NCI-H2196 treated with DMSO at 0.1 percent for 48 hours (cell line): Measurements from ENCODE around the gene KIF26A.

ENCODE experiments used
- DNase-seq: peaks from one replicate; lab custom pipeline; 2025; ENCODE audit not compliant: unreplicated experiment; lab: John Stamatoyannopoulos, UW

Gene KIF26A

DNA sequence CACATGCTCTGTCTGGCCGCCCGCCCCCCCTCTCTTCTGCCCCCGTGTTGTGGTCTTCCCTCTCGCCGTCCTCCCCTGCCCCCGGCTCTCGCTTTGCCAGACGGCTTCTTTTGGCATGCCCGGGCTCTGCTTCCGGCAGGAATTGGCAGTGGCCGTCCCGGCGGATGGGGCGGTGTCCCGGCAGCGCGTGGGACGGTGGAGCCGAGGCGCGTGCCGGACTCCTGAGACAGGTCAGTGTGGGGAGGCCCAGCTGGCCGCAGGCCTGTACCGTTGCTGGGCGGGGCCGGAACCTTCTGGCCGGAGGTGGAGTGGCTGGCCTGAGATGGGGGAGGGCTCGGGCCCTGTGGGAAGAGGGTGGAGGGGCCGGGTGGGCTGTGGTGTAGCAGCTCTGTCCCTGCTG is 17.1 kb downstream of the KIF26A start:
- no peak for DNase-seq

DNA sequence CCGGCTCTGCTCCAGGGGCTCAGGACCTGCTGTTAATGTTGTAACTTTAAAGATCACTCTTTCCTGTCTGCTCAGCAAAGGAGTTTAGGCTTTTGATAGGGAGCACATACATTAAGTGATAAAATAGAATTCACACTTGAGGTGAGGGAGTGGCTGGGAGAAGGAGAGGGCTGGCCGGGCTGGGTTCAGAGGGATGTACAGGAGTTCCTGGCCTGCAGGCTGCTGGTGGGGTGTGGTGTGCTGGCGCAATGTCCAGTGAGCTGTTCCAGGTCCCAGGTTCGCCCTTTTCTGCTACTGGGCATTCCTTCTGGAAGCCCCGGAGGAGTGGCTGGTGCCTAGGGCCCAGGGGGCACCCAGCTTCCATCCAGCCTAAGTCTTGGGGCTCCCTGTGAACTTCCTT is 17.8 kb downstream of the KIF26A start:
- no peak for DNase-seq

DNA sequence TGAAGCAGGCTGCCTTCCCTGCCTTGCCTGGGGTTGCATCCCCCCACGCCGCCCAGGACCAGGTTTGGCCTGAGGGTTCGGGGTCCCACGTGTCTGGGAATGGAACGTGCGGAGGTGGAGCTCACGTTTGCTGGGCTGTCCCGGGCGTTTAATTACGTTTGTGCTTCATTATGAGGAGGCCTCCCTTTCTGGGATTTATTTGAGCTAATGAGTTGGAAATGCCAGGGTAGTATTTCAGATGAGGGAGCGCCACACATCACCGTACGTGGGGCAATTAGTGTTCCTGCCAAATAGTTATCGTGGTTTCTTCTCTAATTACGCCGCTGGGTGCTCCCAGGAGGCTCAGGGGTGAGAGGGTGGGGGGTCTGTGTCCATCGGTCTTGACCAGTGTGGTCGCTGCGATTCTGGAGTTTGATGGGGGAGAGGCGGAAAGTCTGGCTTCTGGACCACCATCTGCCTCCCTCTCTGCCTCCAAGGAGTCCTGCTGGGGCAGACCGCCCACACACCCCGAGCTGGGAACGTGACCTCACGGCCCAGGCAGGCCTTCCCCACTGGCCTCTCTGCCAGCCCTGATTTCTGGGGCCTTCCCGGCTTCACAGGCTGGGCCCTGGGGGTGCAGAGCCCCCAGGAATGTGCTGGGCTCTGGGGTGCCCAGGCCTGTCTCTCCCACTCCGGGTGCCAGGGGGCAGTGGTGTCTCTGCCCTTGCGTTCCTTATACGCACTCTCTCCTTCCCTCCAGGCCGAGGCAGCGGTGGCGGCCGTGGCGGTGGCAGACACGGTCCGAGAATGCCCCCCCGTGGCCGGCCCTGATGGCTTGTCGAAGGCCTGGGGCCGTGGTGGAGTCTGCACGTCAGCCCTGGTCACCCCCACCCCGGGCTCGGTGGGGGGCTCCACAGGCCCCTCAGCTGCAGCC is 18.9 kb downstream of the KIF26A start:
- DNase-seq, result no peak

DNA sequence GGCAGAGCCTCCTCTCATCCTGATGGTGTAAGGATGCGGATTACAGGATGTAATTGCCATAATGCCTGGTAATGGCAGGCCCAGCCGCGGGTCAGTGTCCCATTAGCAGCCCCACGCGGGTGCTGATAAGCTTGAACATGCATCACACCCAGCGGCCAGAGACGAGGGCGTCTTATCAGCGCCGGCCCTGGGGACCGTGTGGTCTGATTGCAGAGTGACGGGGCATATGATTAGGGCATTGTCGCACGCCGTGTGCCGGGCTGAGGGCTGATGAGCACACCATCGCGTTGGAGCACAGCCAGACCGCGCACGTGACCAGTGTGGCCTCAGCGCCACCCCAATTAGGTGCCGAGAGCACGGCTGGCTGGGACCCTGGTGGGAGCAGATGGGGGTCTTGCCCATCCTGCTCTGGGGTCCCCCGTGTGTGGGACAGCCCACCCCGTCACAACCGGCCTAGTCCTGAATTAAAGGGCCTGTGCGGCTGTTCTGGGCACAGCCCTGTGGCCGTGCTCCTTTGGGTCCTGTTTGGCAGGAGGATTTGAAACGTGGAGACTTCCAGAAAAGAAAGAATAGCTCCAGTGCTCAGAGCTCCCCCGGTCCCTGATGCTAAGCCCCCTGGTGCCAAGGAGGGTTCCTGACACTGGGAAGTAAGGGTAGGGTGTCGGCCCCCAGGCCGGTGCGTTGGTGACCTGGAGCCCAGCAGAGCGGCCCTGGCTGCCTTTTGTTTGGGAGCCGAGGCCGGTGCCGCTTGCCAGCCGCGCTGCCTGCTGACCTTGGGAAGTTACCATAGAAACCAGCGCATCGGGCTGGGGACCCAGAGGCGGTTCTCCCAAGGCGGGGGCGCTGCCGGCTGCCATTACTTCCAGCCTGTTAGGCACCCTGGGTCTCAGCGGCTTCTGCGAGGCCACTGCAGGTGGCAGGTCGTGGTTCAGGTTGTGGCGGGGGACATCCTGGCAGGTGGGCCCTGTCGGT is 20.7 kb downstream of the KIF26A start:
- no peak for DNase-seq

DNA sequence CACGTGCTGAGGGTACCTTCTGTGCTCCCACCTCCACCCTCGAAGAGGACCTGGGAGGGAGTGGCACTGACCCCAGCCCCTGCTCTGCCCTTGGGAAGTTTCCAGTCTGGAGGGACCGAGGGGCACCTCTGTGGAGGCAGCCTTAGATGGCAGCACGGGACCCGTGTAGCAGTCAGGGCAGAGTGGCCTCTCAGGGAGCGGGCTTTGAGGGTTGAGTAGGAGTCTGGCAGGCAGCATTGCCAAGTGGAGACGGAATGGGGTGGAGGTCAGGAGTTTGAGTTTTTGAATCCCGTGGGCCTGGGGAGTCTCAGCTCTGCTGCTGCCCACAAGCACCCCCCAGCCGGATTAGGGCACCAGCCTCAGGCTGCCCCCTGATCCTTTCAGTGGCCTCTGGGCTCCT is 21.6 kb downstream of the KIF26A start:
- DNase-seq, result no peak

DNA sequence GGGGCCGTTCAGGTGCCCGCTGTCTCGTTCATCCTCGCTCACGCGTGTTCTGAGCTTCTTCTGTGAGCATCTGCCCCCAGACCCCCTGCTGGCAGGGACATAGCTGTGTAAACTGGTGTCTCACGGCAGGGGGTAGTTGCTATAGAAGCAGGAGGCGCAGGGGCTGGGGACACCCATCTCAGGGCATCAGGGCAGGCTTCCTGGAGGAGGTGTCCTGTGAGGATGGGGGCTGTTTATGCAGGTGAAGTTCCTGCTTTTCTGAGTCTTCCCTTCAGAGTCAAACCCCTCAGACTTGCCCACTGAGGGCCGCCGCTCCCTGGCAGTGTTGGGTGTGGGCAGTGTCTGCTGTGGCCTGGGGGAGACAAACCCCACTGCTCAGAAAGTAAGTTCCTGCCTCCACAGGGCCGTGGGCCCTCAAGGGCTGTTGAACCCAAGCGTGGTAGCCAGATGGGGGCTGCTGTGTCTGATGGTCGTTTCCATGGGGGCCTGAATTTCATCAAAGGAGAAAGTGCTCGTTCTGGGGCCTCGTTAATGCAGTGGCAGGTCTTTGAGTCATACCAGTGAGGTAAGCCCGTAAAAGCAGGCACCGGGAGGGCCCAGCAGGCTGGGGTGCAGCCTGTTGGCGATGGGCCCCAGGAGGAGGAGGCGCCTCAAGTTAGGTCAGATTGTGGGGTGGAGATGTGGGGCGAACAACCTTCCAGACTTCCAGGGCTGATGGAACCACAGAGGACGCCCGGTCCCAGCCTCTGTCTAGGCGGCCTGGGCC is 23.4 kb downstream of the KIF26A start:
- no peak for DNase-seq

DNA sequence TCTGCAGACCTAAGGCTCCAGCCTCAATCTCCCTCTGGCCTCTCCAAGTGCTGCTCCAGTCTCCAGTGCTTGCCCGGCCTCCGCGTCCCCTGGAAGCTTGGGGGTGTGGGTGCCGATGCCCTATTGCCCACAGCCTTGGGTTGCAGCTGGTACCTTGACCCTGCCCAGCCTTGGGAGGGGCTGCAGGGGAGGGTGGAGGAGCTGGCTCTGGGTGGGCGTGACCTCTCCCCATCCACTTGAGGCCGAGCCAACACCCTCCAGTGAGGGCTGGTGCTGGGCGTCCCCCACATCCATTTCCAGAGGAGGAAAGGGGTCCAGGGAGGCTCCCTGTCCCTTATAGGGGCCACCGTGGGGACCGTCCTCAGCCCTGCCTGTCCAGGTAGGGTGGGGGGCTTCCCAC is 24.1 kb downstream of the KIF26A start:
- no peak for DNase-seq

DNA sequence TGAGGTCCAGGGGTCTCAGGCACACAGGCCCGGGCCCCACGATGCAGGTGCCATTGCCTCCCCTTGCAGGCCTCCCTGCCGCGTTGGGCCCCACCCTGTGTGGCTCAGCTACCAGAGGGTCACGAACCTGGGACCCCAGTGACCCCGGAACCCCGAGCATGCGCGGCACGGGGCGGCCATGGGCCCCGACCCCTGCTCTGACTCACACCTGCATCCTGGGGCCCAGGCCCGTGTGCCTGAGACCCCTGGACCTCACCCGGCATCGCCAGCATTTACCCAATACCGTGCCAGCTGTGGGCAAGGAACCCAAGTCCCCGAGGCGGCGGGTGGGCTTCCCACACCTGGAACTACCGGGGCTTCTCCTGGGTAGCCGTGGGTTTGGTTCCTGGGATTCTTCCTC is 25.2 kb downstream of the KIF26A start:
- DNase-seq, result no peak

DNA sequence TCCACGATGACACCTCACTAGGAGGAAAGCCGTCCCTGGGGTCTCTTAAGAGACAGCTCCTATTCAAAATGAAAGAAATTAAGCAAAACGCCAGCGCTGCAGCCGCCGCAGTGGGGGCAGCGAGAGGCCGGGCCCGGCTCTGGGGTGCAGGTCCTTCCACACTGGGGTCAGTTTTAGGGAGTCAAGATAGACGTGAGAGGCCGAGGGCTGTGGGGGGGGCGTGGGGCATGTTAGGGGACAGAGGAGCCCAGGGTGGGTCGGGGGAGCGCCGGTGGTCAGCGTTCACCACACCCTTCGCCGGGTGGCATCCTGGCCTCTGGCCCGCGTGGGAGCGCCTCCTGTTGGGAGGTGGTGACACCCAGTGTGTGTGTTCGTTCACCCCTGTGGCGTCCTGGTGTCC is 25.7 kb downstream of the KIF26A start:
- DNase-seq, result no peak

DNA sequence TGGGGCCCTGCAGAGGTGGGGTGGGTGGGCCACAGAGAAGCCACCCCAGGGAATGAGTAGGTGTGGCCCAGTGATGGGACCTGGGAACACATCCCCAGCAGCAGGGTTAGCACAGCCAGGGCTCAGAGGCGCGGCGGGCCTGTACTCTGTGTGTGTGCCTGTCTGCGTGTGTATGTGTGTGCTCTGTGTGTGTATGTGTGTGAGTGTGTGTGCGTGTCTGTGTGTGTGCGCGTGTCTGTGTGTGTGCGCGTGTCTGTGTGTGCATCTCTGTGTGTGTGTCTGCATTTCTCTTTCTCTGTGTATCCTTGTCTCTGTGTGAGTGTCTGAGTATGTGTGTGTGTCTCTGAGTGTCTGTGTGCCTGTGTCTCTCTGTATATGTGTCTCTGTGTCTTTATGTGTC is 26.1 kb downstream of the KIF26A start:
- DNase-seq, result no peak

DNA sequence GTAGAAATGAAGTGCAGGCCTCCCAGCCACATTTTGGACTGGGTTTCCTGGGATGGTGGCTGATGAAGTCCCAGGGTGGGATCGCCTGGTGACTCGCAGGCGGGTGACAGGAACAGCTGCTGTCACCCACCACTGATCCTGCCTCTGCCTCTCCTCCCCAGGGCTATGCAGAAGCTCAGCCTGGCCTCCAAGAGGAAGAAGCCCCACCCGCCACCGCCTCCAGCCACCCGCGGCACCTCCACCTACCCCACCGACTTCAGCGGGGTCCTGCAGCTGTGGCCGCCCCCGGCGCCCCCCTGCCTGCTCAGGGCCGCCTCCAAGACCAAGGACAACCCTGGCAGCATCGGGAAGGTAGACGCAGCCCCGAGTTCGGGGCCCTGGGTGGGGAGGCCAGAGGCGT is 28.3 kb downstream of the KIF26A start:
- DNase-seq, result no peak

DNA sequence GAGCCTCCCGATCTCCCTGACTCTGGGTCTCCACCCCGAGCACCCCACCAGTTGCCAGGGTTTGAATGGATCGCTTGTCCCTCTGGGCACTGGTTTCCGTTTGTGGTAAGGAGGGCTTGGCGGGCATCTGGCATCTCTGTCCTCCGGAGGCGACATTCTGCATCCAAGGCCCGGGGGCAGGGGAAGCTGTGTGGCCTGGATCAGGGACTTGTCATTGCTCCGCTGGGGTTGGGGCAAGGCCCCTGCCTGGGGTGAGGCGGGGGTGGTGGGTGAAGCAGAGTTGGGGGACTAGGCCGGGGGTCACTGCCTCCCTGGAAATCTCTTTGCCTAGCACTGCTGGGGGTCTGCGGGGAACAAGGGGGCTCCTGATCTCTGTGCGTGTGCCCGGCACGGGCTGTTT is 30.2 kb downstream of the KIF26A start:
- DNase-seq, result no peak

DNA sequence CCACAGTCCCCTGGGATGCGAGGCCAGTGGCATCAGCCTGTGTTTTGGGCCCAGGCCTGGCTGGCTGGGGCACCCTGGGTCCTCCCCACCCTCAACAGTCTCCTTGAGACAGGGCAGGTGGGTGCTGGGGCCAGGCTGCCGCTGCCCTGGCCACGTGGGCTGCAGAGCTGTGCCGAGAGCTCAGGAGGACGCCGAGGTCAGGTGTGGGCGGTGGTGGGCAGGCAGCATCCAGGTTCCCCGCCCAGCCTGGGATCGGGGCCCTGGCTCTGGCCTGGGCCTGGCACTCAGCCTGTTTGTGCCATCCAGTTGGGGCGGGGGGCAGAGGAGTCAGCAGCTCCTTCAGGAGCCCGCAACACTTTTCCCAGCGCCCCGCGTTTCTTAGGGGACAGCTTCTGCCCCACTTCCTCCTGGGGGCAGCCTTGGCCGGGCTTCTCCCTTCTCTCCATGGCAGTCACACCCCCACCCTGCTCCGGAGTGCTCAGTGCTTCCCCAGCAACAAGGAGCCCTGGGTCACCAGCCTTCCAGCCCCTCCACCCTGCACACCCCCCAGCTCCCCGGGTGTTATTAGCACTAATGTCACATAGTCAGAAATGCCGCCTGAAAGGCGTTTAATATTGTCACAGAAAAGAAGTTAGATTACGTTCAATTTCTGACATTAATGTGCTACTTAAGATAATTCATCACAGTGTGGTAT is 30.8 kb downstream of the KIF26A start:
- DNase-seq, result no peak

DNA sequence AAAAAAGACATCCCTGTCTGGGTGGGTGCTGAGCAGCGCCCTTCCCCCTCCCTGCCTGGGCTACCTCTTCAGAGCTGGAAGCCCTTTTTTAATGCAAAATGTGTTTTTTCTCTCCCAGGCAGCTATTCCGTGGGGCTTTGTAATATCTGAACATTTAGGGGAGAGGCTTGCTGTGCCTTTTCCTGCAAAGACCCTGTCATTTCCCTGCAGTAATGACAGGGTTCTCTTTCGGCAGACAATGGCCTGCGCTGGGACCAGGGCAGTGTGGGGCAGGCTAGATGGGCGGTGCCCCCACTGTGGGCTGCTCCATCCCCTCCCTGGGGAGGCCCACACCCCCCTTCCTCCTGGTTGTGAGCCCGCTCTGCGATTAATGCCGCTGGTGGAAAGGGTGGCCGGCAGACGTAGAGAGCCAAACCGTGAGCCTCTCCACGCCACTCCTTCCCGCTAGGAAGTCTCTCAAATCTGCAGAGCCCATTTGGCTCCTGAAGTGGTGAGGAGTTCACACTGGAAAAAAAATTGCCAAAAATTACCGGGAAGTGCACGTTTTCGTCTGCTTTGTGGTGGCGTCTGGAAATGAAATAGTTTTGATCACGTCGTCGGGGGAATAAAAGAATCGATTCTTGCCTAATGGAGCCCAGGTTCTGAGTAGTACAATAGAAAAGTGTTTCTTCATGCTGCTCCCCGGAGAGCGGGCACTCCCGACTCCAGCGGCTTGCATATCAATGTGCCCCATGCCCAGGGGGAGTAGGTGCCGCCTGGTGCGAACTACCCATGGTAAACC is 31.5 kb downstream of the KIF26A start:
- no peak for DNase-seq

DNA sequence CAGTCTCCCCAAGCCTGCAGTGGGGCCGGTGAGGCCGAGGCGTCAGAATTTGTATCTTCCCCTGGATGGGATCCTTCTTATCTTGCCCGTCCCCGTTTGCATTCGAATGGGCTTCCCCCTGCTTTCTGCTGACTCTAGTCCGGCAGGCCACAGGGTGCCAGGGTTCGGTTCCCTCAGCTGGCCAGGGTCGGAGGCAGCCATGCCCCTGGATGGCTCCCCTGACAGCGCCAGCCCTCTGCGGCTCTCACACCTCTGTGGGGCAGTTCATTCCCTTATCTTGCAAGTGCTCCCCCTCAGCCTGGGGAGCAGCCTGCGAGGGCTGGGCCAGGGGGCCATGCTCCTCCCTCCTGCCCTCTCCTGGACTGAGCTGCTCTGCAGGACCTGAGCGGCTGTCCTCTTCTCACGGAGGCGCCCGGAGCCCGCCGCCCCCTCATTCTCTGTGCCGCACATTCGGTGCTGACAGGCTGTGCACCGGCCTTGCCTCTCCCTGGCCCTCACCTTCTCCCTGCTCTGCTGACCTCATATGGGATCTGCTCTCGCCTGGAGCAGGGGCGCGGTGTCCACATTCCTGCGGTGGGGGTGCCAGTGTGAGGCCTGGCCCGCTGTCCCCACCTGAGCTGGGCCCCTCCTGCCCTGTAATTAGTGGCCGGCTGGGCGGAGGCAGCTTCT is 32.8 kb downstream of the KIF26A start:
- DNase-seq, result no peak

DNA sequence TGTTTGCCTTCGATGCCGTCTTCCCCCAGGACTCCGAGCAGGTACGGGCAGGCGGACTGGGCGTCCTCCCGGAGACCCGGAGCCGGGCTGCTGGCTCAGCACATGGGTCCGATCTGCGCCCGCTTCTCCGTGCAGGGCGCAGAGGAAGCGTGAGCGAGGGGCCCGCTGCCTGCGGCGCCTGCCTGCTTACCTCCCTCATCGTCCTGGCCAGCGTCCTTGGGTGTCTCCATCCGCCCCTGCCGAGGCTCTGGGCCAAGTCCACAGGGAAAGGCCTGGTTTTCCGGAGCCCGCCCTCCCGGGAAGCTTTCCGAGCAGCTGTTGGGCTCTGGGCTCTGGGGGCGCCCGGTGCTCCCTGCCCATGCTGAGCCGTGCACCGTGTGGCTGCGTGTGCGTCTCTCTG is 33.5 kb downstream of the KIF26A start:
- DNase-seq, result no peak

DNA sequence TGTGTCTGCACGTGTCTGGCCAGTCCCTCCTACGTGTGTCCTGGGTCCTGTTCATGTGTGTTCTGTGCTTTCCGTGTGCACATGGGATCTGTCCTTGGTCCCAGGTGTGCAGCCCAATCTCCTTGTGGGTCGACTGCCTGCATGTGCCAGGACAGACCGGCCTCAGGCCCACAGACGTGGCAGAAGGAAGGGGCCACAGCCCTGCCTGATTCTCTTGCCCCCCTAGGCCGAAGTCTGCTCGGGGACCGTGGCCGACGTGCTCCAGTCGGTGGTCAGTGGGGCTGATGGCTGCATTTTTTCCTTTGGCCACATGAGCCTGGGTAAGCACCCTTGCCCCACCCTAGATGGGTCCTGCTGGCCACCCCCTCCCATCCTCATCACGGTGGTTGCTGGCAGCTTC is 34.0 kb downstream of the KIF26A start:
- no peak for DNase-seq

DNA sequence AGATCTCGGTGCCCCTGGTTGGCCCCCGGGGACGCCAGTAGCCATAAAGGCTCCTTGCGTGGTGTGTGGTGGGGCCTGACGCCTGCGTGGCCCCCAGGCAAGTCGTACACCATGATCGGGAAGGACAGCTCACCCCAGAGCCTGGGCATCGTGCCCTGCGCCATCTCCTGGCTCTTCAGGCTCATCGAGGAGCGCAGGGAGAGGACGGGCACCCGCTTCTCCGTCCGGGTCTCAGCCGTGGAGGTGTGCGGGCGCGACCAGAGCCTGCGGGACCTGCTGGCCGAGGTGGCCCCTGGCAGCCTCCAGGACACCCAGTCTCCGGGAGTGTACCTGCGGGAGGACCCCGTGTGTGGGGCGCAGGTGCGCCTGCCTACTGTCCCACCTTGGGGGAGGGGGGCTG is 34.5 kb downstream of the KIF26A start:
- no peak for DNase-seq

DNA sequence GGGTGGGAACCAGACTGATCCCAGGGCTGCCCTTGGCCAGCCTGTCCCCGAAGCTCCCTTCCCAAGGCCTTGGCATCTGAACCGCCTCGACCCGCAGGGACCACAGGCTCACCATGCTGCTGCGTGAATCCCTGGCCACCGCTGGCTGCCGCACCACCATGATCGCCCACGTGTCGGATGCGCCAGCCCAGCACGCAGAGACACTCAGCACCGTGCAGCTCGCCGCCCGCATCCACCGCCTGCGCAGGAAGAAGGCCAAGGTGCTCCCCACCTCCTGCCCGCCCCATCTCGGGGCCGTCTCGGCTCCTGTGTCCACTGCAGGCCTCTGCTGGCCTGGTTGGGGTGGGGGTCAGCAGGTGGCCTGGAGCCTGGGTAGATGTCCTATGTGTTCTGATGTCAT is 35.7 kb downstream of the KIF26A start:
- DNase-seq, result no peak
